GM10266 (cell line): ENCODE data around the gene SYNE3.
A peak's percentile ranks its signal among the peaks of the same experiment; 100 is the strongest.

ENCODE experiments used
- DNase-seq: peaks from one replicate; pipeline ENCODE4 v3.0.0; 2012; ENCODE audit errors: extremely low spot score
- CTCF ChIP-seq: IDR thresholded peaks from 2 replicates; pipeline ENCODE4 v1.5.1; 2012; ENCODE audit warnings: mild to moderate bottlenecking, low read depth; ENCODE audit not compliant: control insufficient read depth, insufficient read depth; ENCODE audit errors: missing control alignments

SYNE3 gene, protein sequence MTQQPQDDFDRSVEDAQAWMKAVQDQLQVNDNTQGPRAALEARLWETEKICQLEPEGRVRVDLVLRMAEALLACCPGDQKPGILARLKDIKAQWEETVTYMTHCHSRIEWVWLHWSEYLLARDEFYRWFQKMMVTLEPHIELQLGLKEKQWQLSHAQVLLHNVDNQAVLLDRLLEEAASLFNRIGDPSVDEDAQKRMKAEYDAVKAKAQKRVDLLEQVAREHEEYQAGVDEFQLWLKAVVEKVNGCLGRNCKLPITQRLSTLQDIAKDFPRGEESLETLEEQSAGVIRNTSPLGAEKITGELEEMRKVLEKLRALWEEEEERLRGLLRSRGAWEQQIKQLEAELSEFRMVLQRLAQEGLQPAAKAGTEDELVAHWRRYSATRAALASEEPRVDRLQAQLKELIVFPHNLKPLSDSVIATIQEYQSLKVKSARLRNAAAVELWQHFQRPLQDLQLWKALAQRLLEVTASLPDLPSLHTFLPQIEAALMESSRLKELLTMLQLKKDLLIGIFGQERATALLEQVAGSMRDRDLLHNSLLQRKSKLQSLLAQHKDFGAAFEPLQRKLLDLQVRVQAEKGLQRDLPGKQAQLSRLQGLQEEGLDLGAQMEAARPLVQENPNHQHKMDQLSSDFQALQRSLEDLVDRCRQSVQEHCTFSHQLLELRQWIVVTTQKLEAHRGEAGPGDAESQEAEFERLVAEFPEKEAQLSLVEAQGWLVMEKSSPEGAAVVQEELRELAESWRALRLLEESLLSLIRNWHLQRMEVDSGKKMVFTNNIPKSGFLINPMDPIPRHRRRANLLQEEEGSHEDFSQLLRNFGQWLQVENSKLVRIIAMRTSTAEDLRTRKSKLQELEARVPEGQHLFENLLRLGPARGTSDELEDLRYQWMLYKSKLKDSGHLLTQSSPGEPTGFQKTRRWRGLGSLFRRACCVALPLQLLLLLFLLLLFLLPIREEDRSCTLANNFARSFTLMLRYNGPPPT

DNA sequence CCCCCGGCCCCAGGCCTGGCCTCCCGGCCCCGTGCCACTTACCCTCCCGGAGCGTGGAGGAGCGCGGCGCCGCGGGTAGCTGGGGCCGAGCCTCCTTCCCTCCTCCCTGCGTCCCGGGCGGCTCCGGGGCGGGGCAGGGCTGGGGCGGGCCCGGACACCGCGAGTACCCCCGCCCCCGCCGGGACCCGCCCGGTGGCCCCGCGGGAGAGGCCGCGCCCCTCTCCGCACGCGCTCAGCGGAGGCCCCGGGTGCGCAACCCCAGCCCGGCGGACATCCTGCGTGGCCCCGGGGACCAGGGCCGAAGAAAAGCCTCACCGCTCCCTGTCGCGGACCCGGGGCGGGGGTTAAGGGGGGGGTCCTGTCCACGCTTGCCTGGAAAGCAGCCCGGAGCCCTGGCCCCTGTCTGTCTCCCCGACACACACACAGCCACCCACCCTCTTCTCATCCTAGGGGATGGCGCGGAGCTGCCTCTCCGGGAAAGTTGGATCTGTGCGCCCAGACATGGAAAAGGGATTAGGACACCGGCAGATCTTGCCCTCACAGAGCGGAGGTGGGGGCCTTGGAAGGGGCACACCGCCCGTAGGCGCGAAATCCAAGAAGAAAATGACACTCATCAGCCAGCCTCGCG lies at the start of gene SYNE3:
Gene SYNE3, minus strand, starts transcription at position 97 of the 628 bp plus-strand sequence. CDS start 40,829 bp downstream, outside the sequence.
- peak; percentile 92 for DNase-seq
- no peak for TF ChIP-seq CTCF

DNA sequence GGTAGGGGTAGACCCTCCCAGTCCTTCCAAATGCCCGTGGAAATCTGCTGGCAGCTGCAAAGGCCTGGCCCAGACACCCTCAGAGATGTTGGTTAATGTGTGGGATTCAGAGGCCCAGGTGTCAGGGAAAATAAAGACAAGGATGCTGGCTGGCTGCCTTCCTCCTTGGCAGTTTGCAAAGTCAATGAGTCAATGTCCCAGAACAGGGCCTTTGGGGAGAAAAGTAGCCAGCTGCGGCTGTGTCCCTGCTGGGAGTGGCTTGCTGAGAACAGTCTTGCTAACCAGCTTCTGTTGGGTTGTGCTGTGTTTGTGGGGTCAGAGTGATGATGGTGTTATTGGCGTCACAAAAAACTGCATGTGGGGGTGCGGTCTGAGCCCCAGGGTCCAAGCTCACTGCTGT lies 47.6 kb upstream of the SYNE3 start:
- no peak for TF ChIP-seq CTCF
- DNase-seq: no peak

DNA sequence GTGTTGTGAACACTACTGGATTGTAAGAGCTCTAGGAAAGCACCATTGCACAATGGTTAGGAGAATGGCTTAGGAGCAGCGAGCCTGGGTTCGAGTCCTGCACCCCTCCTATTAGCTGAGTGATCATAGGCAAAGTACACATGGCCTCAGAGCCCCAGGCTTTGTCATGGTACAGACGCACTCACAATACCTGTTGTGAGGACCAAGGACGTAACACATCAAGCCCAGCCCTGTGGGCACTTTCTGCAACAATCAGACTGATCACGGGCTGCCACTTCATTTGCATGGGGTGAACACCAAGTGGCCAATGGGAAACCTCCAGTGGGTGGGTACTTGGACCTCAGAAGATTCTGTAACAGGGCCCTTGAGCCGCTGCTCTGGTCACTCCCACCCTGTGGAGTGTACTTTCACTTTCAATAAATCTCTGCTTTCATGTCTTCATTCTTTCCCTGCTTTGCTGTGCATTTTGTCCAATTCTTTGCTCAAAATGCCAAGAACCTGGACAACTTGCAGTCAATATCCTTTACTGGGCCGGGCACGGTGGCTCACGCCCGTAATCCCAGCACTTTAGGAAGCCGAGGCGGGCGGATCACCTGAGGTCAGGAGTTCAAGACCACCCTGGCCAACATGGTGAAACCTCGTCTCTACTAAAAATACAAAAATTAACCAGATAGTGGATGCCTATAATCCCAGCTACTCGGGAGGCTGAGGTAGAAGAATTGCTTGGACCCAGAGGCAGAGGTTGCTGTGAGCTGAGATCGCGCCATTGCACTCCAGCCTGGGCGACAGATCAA lies 46.6 kb upstream of the SYNE3 start:
- no peak for TF ChIP-seq CTCF
- DNase-seq: no peak

GRCh38 chr14:95561001-95561412 lies 44.6 kb upstream of the SYNE3 start:
- peak; percentile 96 for TF ChIP-seq CTCF
- peak; percentile 83 for DNase-seq

DNA sequence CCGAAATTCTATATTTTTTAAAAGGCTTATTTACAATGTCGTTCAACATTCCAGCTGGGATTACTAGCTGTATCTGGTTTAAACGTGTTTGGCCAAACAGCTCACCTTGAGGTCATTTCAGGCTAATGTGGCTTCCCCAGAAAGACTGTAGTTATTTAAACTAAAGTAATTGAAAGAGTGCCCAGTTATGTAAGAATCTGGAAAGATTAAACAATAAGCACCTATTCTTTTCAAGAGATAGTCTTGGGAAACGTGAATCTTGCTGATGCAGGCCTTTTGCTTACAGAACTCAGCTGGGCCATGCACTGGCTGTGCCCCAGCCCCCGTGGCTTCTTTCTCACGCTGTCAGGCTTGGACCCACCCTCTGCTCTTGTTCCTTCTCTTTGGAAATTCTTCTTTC lies 42.8 kb upstream of the SYNE3 start:
- TF ChIP-seq CTCF: no peak
- no peak for DNase-seq

GRCh38 chr14:95557832-95558231 lies 41.4 kb upstream of the SYNE3 start:
- no peak for TF ChIP-seq CTCF
- no peak for DNase-seq
